Fibroblast of upper back skin (primary cell): Measurements from ENCODE around the gene LGR6.
"Not testable (repeated sequence)": the region's sequence is repeated elsewhere in the genome, so short reads cannot be mapped to it uniquely, and the experiment has no call there.

ENCODE experiments used
- DNase-seq: peaks from one replicate; pipeline ENCODE4 v3.0.0-alpha.2; 2013

The LGR6 gene

DNA sequence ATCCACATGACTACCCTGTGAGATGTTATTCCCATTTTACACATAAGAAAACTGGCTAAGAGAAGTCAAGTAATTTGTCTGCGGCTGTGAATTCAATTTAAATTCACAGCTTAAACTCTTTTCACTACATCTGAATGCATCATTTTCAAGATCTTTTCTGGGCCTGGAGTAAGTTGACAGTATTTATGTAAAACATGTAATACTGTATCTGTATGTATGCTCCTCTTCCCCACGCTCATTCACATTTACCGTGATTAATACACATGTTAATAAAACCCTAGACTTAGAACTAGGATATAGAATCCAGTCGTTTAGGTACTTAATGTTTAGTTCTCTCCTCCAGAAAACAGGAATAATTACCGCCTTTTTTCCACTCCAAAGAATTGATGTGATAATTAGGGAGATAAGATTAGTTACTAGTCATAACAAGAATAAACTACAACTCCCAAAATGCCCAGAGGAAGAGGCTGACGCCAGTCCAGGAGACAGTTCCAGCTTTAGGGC is 154.5 kb downstream of the LGR6 start:
- DNase-seq, result no peak

- peak; percentile 99 for DNase-seq
These were observed 155.1 kb downstream of the LGR6 start, which contains the start of gene PPP1R12B for GRCh38 chr1:202348509-202349205. TSS of gene PPP1R12B (plus strand) at chr1:202348699. CDS start at chr1:202348852, 153 bp downstream.

DNA sequence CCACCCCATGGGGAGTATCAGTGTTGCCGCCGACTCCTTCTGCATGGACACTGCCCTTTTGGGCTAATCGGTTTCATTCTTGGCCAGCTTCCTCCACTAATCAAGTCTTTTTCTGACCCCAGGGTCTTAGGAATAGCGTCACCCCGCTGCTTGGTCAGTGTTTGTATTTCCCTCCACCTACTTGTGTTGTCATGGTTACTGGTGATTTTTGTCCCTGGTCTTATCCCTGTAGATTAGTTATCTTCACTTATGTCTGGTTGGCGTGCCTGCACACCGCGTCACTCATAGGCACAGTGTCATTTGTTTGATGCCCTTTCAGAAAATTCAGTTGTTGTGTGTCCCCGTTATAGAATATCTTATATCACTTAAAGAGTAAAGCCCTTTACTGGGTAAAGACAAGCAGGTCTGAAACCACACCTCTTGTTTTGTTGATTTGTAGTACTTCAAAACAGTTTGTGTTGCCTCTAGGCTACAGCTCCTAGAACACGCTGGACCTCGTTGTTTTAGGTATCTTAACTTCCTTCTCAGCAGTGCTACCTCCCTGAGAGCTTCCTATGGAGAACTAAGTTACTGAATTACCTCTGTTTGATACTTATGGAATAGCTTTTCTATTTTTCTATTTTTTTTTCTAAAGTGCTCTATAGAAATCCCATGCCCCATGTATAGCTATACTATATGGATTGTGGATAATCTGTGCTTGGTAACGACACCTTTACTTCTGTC is 155.8 kb downstream of the LGR6 start:
- DNase-seq, result peak; percentile 19

- DNase-seq, result peak; percentile 49
These were observed 158.1 kb downstream of the LGR6 start for GRCh38 chr1:202351725-202352124.

- not testable (repeated sequence) for DNase-seq
These were observed 159.1 kb downstream of the LGR6 start for GRCh38 chr1:202352583-202353197.

DNA sequence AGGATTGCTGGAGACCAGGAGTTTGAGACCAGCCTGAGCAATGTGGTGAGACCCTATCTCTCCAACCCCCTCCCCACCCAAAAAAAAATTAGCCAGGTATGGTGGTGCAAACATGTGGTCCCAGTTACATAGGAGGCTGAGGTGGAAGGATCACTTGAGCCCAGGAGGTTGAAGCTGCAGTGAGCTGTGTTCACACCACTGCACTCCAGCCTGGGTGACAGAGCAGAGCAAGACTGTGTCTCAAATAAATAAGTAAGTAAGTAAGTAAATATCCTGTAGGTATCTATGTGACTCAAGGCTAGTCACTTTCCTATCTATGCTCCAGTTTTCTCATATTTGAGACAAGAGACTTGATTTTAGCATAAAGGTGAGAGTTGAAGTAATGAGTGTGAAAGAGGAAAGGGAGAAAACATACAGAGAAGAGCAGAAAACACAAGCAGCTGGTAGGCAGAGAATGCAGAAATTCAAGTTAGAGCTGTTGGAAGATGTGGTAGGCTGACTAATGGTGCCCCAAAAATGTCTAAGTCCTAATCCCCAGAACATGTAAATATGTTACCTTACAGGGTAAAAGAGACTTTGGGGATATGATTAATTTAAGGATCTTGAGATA is 162.4 kb downstream of the LGR6 start:
- DNase-seq, result no peak

DNA sequence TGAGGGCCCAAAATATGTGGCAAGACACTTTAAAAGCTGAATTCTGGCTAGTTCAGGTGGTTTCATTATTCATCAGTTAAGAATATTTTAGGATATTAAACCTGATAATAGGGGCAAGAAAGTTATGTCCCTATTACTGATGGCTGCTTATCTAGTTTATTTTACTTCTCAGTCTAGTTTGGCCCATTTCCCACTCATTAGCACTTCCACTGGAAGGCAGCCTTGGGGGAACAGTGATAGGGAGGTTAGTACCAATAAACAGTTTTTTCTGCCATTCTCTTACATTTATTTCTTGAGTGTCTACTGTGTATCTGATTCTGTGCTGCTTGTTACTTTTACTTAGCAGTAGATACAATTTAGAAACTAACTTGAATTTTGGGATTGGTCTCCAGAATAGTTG is 163.9 kb downstream of the LGR6 start:
- DNase-seq, result no peak

DNA sequence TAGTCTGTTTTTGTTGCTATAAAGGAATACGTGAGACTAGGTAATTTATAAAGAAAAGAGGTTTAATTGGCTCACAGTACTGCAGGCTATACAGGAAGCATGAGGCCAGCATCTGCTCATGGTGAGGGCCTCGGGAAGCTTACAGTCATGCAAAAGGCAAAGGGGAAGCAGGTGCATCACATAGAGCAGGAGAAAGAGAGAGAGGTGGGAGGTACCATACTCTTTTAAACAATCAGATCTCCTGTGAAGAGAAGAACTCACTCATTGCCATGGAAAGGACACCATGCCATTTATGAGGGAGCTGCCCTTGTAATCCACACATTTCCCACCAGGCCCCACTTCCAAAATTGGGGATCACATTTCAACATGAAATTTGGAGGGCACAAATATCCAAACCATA is 167.6 kb downstream of the LGR6 start:
- no peak for DNase-seq

DNA sequence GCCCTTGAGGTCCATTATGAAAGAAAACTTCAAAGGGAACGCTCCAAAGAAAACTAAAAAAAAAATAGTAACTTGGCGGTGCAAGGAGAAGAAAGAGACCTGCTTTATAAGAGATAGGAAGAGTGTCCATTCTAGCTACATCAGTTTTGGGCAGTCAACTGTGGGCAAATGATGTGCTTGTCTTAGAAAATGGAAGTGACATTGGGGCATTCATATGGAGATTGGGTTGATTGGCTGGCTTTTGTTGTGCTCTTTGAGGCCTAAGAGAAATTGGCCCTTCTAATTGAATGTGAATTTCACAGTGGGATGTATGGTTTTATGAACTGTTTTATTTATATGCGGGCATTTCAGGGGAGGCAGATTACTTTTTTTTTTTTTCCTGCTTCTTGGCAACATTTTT is 168.1 kb downstream of the LGR6 start:
- no peak for DNase-seq

DNA sequence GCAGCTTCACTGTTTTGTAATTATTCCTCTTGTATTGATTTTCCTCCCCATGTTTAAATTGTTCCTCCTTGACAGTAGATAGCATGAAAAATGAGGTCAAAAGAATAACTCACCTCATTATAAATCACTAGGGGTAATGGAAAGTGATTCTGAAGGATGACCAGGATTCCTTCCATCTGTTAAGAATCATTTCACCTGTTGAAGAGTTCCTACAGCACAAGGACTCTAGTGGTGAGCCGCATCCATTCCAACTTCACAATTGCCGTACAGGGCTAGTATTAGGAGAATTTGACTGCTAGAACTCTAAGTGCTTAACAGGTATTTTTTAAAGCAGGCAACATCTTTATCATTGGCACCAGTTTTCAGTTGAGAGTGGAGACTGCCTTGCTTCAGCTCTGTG is 168.6 kb downstream of the LGR6 start:
- DNase-seq, result no peak

- peak; percentile 61 for DNase-seq
These were observed 171.7 kb downstream of the LGR6 start for GRCh38 chr1:202365092-202365815.

GRCh38 chr1:202367271-202367670 is 173.7 kb downstream of the LGR6 start:
- peak; percentile 60 for DNase-seq
